Ovary (tissue), 3 donors: Measurements from ENCODE around the gene RHOB.

Experiments
- CTCF ChIP-seq, 3 donors: fragments of 450-650 bp in 2 of 3; fragments of 200-600 bp in 1 of 3; IDR thresholded peaks; one replicate each; pipeline versions ENCODE4 v1.5.1 to v1.8.0; 2016 to 2022; ENCODE audit warnings: antibody characterized with exemption in 3 of 3, mild to moderate bottlenecking in 1 of 3
- EP300 ChIP-seq: sonication (generic); formaldehyde crosslinking; IDR thresholded peaks from one replicate; pipeline ENCODE4 v1.6.1; 2017; ENCODE audit warnings: antibody characterized with exemption
- POLR2A ChIP-seq: fragments of 450-650 bp; IDR thresholded peaks from one replicate; pipeline ENCODE4 v1.6.1; 2017; ENCODE audit warnings: antibody characterized with exemption, mild to moderate bottlenecking, moderate library complexity
- donor health status: DM: no; HTN: no; CAD: no.

- TF ChIP-seq CTCF (IDR thresholded peaks at IDR 0.05): no peak
- TF ChIP-seq EP300: no peak
- no peak for TF ChIP-seq POLR2A
Measured at GRCh38 chr2:20487030-20487391, 40.1 kb downstream of the RHOB start.
